NCI-H510A treated with DMSO at 0.1 percent for 48 hours (cell line): Measurements from ENCODE around the gene TMEM229A.
A peak's percentile ranks its signal among the peaks of the same experiment; 100 is the strongest.
"Not testable (repeated sequence)": the region's sequence is repeated elsewhere in the genome, so short reads cannot be mapped to it uniquely, and the experiment has no call there.

Experiments
- DNase-seq: peaks from one replicate; lab custom pipeline; 2025; lab: John Stamatoyannopoulos, UW

TMEM229A gene

DNA sequence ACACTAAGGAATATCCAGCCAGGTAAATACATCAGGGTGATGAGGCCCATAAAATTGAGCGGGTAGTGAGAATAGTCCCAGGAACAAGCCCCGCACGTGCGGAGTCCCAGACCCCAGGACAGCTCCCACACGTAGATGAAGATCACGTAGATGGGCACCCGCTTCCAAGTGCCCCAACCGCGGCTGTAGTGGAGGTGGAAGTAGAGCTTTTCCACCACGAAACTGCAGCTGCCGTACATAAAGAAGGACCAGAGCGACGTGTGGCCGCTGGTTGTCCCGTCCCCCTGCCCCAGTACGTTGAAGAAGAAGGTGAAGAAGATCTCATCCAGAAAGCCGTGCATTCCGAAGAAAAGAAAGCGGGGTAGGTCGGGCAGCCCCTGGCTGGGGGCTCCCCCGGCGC is 948 bp downstream of the TMEM229A start:
- no peak for DNase-seq

DNA sequence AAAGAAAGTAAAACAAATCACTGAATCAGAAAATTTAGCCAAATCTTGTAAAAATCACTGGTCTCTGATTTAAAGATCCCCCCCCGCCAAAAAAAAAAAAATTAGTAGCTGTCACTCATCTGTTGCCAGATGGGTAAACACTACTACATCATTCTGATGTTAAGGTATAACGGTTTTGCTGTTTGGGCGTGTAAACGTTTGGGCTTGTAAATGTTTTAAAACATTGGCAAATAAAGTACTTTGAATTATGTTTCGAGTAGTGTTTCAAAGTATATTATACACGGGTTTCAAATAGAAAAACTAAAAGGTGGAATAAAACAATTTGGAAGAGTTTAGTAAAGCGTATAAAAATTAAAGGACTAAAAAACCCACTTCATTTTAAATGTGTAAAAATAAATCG is 1.5 kb downstream of the TMEM229A start:
- no peak for DNase-seq

DNA sequence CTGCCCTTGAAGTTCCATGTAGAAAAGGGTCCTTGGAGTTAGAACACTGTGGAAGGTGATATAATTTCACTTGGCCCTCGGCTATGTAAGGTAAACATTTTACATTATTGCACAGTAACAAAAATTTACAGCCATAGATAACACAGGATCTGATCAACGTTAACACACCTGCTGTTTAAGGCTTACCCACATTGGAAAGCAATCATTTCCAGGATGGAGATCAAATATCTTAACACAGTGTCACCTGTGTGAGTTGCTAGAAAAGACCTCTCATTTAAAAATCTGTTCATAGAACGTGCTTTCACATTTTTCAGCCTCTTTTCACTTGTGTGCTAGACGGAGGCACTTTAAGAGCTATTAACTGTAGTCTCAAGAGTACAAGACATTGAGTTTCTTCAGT is 1.9 kb downstream of the TMEM229A start:
- no peak for DNase-seq

DNA sequence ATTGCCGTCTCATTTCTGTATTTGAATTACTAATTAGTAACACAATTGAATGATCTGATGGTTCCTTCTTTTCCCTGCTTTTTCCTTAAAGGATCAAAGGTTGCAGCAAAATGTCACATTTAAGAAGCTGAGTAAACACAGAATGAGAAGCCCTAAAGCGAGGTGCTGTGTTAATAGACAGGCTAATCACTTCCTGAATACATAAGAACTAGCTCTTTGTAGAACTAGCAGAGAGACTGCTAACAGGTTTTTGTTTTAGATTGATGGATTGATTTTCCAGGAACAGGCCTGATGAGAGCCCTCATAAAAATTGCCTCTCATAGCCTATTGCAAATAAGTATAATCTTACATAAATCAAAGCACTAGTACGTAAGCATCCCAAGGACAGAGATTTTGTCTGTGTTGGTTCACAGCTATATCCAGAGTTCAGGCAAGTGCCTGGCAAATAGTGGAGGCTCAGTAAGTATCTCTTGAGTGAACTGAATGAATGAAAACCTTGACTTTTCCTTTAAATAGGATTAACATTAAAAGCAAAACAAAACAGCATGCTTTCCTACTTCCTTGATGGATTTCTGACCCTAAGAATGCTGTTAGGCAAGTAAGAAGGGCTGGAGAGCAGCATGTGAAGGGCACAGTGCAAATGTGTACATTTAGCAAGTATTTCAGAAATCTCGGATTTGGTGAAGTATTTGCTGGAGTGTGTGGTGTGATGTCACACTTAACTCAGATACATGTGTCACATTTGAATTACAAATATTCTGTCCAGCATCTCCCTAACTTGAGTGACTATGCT is 3.3 kb downstream of the TMEM229A start:
- DNase-seq = peak; percentile 6

DNA sequence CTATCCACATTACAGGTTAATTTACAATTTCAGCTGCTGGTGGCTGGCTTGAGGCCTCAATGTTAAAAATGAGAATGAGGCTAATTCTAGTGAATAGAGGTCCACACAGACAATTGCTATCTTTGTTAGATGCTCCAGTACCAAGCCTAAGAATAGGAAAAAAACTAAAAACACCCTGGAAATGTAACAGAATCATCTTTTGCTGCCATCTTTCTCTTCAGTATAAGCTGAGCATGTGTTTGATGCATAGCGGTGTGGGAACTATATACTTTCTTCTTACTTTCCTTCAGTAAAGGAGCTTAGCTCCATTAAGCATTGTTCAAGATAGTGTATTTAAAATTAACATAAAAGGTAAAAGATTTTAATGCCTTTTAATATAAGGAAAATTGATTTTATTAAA is 5.6 kb downstream of the TMEM229A start:
- no peak for DNase-seq

DNA sequence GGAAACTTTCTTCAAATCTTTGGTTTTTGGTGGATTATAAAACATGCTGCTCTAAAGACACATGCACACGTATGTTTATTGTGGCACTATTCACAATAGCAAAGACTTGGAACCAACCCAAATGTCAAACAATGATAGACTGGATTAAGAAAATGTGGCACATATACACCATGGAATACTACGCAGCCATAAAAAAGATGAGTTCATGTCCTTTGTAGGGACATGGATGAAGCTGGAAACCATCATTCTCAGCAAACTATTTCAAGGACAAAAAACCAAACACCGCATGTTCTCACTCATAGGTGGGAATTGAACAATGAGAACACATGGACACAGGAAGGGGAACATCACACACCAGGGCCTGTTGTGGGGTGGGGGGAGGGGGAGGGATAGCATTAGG is 8.5 kb downstream of the TMEM229A start:
- not testable (repeated sequence) for DNase-seq

DNA sequence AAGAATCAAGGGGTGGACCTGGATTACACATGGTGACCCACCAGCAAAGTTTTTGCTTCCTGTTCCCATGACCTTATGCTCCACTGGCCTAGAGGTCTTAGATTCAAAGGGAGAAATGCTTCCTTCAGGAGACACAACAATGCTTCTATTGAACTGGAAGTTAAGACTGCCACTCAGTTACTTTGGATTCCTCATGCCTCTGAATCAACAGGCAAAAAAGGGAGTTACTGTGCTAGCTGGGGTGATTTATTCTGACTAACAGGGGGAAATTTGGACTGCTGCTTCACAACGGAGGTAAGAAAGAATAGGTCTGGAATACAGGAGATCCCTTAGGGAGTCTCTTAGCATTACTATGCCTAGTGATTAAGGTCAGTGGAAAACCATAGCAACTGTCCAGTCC is 10.3 kb downstream of the TMEM229A start:
- DNase-seq = no peak

DNA sequence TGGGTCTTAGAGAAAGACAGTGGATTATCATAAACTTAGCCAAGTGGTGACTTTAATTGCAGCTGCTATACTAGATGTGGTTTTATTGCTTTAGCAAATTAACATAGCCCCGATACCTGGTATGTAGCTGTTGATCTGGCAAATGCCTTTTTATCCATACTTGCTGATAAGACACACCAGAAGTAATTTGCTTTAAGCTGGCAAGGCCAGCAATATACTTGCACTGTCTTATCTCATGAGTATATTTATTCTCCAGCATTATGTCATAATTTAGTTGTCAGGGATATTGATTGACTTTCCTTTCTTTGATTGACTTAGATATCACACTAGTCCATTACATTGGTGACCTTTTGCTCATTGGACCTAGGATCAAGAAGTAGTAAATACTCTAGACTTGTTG is 12.8 kb downstream of the TMEM229A start:
- DNase-seq = no peak

DNA sequence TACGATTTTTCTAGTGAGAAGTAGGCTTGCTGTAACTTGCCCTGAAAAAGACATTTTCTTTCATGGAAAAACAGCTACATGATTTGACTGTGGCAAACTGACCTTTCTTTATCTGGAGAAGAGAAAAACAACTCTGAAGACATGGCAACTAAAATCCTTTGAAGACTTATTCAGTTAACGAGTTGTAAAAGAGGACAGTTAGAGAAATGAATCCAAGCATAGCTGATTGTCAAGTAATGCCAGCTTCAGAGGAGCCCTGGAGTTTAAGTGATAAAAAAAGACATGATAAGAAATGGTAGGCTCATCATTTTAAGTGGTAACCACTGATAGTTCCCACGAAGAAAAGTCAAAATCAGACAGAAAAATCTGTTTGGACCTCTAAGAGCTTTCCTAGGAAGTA is 19.6 kb downstream of the TMEM229A start:
- no peak for DNase-seq

DNA sequence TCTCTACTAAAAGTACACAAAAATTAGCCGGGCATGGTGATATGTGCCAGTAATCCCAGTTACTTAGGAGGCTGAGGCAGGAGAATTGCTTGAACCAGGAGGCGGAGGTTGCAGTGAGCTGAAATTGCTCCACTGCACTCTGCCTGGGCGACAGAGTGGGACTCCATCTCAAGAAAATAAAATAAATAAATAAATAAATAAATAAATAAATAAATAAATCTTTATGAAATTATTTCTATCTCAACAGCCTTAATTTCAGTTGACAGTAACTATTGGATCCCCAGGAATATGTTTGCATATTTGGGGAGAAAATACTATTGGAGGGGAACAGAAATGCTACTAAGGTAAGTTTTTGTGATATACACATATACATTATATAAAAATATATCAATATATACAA is 20.0 kb downstream of the TMEM229A start:
- DNase-seq = no peak

DNA sequence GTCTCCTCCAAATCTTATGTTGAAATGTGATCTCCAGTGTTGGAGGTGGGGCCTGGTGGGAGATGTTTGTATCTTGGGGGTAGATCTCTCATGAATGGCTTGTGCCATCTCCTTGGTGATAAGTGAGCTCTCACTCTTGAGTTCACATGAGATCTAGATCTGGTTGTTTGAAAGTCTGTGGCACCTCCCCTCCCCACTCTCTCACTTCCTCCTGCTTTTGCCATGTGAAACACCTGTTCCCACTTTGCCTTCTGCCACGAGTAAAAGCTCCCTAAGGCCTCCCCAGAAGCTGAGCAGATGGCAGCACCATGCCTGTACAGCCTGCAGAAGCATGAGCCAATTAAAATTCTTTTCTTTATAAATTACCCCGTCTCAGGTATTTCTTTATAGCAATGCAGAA is 23.5 kb downstream of the TMEM229A start:
- DNase-seq = no peak

DNA sequence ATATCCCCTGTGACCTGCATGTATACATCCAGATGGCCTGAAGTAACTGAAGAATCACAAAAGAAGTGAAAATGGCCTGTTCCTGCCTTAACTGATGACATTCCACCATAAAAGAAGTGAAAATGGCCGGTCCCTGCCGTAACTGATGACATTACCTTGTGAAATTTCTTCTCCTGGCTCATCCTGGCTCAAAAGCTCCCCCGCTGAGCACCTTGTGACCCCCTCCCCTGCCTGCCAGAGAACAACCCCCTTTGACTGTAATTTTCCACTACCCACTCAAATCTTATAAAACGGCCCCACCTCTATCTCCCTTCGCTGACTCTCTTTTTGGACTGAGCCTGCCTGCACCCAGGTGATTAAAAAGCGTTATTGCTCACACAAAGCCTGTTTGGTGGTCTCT is 24.6 kb downstream of the TMEM229A start:
- not testable (repeated sequence) for DNase-seq

DNA sequence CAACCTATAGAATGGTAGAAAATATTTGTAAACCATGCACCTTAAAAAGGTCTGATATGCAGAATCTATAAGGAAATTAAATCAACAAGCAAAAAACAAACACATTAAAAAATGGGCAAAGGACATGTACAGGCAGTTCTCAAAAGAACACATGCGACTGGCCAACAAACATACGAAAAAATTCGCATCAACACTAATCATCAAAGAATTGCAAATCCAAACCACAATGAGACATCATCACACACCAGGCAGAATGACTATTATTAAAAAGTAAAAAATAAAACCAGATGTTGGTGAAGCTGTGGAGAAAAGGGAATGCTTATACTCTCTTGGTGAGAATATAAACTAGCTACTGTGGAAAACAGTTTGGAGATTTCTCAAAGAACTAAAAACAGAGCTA is 33.2 kb downstream of the TMEM229A start:
- DNase-seq = no peak

DNA sequence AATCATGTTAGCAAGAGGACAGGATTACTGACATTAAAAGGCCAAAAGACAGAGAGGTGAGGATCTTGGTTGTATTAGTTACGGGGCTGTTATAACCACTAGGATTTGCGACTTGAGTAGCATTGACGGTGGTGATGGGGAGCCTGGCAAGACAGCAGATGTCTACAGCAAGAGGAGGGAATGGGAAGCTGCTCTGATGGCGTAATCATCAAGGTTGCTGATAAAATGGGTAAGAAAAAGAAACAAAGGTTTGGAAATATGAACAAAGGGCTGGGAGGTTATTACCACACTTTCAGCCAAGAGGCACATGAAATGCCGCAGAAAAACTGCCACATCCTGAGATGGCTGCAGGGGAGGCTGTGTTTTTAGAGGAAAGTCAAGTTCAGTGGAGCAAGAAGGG is 33.9 kb downstream of the TMEM229A start:
- DNase-seq = no peak

DNA sequence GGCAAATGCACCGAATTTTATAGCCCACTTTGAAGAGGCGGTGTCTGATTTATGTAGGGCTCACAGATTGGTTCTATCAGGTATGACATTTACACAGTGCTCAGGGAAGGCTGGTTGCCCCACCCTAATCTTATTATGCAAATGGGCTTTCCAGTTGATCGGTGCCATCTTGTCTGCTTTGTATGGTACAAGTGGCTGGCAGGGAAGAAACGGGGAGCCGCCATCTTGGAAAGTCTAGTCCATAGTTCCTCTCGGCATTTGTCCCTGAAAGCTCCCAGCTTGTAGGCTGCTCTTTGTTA is 36.6 kb downstream of the TMEM229A start:
- no peak for DNase-seq

DNA sequence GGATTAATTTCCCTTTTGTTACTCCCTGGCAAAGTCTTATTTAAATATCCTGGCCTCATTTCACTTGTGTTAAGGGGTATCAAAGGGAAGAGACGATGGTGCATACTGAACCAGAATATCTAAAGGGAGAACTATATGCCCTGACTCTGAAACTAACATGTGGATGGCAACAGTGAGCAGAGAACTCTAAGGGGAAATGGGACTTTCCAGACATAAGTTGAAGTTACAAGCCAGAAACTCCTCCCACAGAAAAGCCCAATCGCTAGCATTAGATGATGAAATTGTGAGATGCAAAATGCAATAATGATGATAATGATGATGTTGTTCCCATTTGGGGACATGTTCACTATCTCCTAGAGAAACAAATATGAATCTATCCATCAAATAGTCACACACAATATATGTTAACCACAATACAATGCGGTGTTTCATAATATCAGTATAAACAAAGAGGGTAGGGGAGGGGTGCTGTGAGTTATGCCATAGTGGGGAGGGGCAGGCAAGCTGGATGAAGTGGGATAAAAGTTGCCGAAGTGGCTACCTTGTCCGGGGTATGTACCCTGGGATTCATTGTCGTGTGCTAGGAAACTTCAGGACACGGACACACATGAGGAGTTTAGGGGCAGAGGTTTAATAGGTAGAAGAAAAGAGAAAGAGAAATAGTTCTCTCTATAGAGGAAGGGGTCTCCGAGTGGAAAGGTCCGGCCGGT is 37.1 kb downstream of the TMEM229A start:
- DNase-seq = no peak

DNA sequence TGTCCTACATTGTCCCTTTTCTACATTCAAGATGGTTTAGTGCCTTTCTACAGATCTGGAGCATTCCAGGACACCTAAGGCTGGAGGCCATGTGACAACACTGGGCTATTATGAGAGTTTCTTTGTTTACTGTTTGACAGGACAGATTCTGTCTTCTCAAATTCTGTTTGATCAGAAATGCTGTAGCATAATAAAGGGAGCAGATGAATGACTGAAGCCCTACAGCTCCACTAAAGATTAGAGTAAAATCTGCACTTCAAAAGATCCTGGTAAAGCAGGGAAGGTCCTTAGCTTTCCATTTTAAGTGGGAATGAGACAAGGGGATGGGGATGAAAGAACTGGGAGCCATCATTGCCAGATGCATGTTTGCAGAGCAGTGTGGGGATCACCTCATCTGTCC is 38.4 kb downstream of the TMEM229A start:
- DNase-seq = no peak

DNA sequence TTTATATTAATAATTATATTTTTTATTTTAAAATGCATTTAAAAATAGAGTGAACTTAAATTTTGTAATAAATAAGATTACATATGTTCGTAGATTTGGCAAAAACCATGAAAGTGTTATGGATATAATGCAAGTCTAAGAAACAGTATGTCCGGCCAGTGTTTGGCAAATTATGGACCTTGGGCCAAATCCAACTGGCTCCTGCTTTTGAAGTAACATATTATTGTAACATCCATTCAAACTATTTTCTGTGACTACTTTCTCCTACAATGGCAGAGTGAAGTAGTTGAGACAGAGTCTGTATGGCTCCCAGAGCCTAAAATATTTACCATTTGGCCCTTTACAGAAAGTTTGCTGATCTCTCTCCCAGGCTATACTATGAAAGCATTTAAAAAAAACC is 38.9 kb downstream of the TMEM229A start:
- no peak for DNase-seq

DNA sequence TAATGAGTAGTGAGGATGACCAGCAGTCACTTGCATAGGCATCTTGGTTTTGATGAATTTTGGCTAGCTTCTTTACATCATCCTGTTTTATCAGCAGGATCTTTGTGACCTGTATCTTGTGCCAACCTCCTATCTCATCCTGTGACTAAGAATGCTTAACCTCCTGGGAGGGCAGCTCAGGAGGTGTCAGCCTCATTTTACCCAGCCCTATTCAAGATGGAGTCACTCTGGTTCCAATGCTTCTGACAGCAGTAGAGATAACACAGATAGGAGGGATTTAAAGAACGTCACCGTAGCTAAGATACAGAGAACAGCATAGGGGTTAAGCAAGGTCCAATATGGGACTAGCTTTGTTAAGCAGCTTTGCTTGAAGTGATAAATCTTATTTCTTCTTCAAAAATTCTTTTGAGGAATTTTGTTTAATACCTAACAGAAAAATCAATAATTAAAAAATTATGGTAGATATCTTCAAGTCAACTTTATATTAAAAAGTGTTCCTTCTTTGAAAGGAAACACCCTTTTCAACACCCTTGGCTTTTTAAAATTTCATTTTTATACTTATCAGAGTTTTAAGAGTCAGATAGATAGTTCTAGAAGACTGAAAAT is 39.9 kb downstream of the TMEM229A start:
- DNase-seq = no peak

DNA sequence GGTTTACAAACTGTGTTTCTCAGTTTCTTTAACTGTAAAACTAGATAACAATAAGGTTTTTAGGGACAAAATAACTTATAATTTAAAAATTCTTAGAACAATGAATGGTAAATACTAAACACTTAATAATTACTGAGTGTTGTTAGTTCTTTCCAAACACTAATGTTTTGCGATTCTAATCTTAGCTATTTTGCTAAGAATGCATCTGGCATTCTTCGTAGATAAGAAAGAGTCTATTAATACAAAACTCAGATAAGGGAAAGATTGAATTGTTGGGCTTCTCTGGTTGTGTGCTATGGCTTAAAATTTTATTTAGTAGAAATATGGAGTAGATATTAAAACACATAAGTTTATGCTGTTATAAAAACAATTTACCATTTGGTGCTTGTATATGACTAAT is 45.4 kb downstream of the TMEM229A start:
- no peak for DNase-seq
